Sigmoid colon (tissue), 4 donors: ENCODE measurements around the gene SLC26A3.

Experiments used
- EP300 ChIP-seq, 4 donors: sonication (generic); formaldehyde crosslinking; IDR thresholded peaks; one replicate each; pipeline ENCODE4 v1.6.1; 2017; ENCODE audit warnings: antibody characterized with exemption in 4 of 4
- POLR2A ChIP-seq, 2 donors: fragments of 450-650 bp; IDR thresholded peaks; one replicate each; pipeline ENCODE4 v1.6.1; 2016; ENCODE audit warnings: antibody characterized with exemption in 2 of 2, mild to moderate bottlenecking in 2 of 2, moderate library complexity in 2 of 2
- POLR2AphosphoS5 ChIP-seq, 4 donors: sonication (generic); formaldehyde crosslinking; IDR thresholded peaks; one replicate each; pipeline ENCODE4 v1.6.1; 2017; ENCODE audit warnings: antibody characterized with exemption in 4 of 4
- TF ChIP-seq, protein P1 (sequence below), 4 experiments: fragments of 450-650 bp in 3 of 4; fragments of 200-600 bp in 1 of 4; IDR thresholded peaks; one replicate each; pipeline ENCODE4 v1.5.1; 2016 to 2019; ENCODE audit warnings: antibody characterized with exemption in 4 of 4, mild to moderate bottlenecking in 3 of 4, moderate library complexity in 2 of 4

GRCh38 chr7:107718456-107719193 is 84.4 kb downstream of the SLC26A3 start:
- TF ChIP-seq, protein P1, sequence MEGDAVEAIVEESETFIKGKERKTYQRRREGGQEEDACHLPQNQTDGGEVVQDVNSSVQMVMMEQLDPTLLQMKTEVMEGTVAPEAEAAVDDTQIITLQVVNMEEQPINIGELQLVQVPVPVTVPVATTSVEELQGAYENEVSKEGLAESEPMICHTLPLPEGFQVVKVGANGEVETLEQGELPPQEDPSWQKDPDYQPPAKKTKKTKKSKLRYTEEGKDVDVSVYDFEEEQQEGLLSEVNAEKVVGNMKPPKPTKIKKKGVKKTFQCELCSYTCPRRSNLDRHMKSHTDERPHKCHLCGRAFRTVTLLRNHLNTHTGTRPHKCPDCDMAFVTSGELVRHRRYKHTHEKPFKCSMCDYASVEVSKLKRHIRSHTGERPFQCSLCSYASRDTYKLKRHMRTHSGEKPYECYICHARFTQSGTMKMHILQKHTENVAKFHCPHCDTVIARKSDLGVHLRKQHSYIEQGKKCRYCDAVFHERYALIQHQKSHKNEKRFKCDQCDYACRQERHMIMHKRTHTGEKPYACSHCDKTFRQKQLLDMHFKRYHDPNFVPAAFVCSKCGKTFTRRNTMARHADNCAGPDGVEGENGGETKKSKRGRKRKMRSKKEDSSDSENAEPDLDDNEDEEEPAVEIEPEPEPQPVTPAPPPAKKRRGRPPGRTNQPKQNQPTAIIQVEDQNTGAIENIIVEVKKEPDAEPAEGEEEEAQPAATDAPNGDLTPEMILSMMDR (IDR thresholded peaks at IDR 0.05): no peak
- TF ChIP-seq POLR2A (IDR thresholded peaks at IDR 0.05) (no peak), POLR2AphosphoS5 (IDR thresholded peaks at IDR 0.05) (no peak), EP300 (IDR thresholded peaks at IDR 0.05) (no peak)
